MM.1S (cell line): ENCODE data around the gene CXADR.

Experiments
- DNase-seq: peaks from one replicate; pipeline ENCODE4 v3.0.0-alpha.2; 2015
- H2AFZ ChIP-seq: fragments of 300-600 bp; sonication (generic); 2 replicates; pipeline ENCODE4 v1.6.0; 2016; ENCODE audit warnings: antibody characterized with exemption, low read length
- H3F3A ChIP-seq: fragments of 300-600 bp; sonication (generic); 2 replicates; pipeline ENCODE4 v1.6.1; 2016; ENCODE audit warnings: mild to moderate bottlenecking, antibody characterized with exemption, low read length, moderate library complexity, mixed read lengths; ENCODE audit not compliant: insufficient read depth
- H3K27ac ChIP-seq: fragments of 300-600 bp; sonication (generic); 2 replicates; pipeline ENCODE4 v1.5.1; 2016; ENCODE audit warnings: mild to moderate bottlenecking, low read length
- H3K27me3 ChIP-seq: fragments of 300-600 bp; sonication (generic); replicated peaks from 2 replicates; pipeline ENCODE4 v1.6.0; 2016; ENCODE audit warnings: low read length; ENCODE audit not compliant: insufficient read depth
- H3K36me3 ChIP-seq: fragments of 300-600 bp; sonication (generic); replicated peaks from 2 replicates; pipeline ENCODE4 v1.6.1; 2016; ENCODE audit warnings: mild to moderate bottlenecking, low read length, mixed read lengths; ENCODE audit not compliant: insufficient read depth
- H3K4me1 ChIP-seq: fragments of 300-600 bp; sonication (generic); 2 replicates; pipeline ENCODE4 v1.6.1; 2016; ENCODE audit warnings: low read length, mixed read lengths
- H3K4me2 ChIP-seq: fragments of 300-600 bp; sonication (generic); 2 replicates; pipeline ENCODE4 v1.6.0; 2016; ENCODE audit warnings: low read depth, low read length
- H3K4me3 ChIP-seq: fragments of 300-600 bp; sonication (generic); 2 replicates; pipeline ENCODE4 v1.5.1; 2016; ENCODE audit warnings: low read length, mixed read lengths
- H3K79me2 ChIP-seq: fragments of 300-600 bp; sonication (generic); 2 replicates; pipeline ENCODE4 v1.6.1; 2016; ENCODE audit warnings: mixed run types, low read length, mixed read lengths
- H3K9ac ChIP-seq: fragments of 300-600 bp; sonication (generic); 2 replicates; pipeline ENCODE4 v1.6.1; 2016; ENCODE audit warnings: low read length, mixed read lengths
- H3K9me2 ChIP-seq: fragments of 300-600 bp; sonication (generic); replicated peaks from 2 replicates; pipeline ENCODE4 v1.6.1; 2016; ENCODE audit warnings: mild to moderate bottlenecking, low read length, mixed read lengths; ENCODE audit not compliant: insufficient read depth
- H3K9me3 ChIP-seq: fragments of 300-600 bp; sonication (generic); replicated peaks from 2 replicates; pipeline ENCODE4 v1.6.1; 2016; ENCODE audit warnings: mild to moderate bottlenecking, low read length, mixed read lengths; ENCODE audit not compliant: insufficient read depth
- H4K20me1 ChIP-seq: fragments of 300-600 bp; sonication (generic); 2 replicates; pipeline ENCODE4 v1.6.1; 2016; ENCODE audit warnings: mild to moderate bottlenecking, low read length, moderate library complexity, mixed read lengths; ENCODE audit not compliant: insufficient read depth
- CTCF ChIP-seq: fragments of 300-600 bp; sonication (generic); IDR thresholded peaks from 2 replicates; pipeline ENCODE4 v1.5.1; 2016; ENCODE audit warnings: antibody characterized with exemption, low read length, mixed read lengths
- EZH2 ChIP-seq: fragments of 300-600 bp; sonication (generic); optimal IDR thresholded peaks from 2 replicates; pipeline ENCODE3; 2017; ENCODE audit warnings: low read depth, mild to moderate bottlenecking, antibody characterized with exemption, low read length, mixed read lengths
- EZH2phosphoT487 ChIP-seq: fragments of 300-600 bp; sonication (generic); IDR thresholded peaks from 2 replicates; pipeline ENCODE4 v1.6.1; 2018; ENCODE audit warnings: antibody characterized with exemption, low read length

Gene CXADR

GRCh38 chr21:17495680-17496079, 17.2 kb upstream of the CXADR start:
- Histone ChIP-seq H3K9me3 (no peaks in the 10 kb centered on the region), H3K36me3 (no peaks in the 10 kb centered on the region), H3K27ac (no peak overlapping the region), H3K4me3 (no peak overlapping the region), H4K20me1 (no peaks in the 10 kb centered on the region), H3K4me1 (no peaks in the 10 kb centered on the region), H2AFZ (no peak overlapping the region), H3K27me3 (no peaks in the 10 kb centered on the region), H3F3A (no peaks in the 10 kb centered on the region), H3K4me2 (no peak overlapping the region), H3K9ac (no peak overlapping the region), H3K9me2 (no peaks in the 10 kb centered on the region), H3K79me2 (no peaks in the 10 kb centered on the region)
- DNase-seq = no peak
- TF ChIP-seq CTCF = no peak
- TF ChIP-seq EZH2 = no peak
- no peak for TF ChIP-seq EZH2phosphoT487

DNA sequence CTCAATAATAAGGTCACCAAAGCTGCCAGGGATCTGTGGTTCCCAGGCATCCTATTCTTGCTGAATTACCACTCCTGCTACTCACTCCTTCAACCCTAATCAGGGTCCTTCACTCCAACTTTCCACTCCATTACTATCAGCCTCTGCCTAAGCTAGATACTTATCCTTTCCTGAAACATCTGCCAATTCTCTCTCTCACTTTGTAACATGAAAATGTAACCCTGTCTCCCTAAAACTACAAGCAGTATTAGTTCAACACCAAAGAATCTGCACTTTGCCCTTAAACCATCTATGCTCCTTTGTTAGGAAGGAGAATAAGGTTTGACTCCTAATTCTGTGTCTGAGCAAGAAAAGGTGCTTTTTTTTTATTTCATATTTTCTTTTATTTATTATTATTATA, 15.5 kb upstream of the CXADR start:
- H3K9me3 ChIP-seq = no peaks in the 10 kb centered on the region
- TF ChIP-seq EZH2 (no peak), EZH2phosphoT487 (no peak), CTCF (no peak)
- H3K4me2 ChIP-seq = no peak overlapping the region

DNA sequence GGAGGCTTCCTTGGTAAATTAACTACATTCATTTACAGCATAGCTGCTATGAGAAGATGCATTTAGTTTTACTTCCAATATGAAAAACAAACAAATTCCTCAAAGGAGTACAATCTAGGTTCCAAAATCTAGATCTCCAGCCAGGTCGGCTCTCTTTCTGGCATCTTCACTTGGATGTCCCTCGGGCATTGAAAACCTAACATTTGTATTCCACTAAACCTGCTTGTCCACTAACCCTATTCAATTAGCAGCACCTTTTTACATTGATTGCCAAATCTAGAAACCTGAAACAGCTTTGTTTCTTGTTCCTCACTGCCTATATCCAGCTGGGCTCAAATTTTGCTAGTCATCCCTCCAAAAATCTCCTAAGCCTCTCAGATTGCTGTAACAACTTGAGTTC, 14.3 kb upstream of the CXADR start:
- H3K79me2 ChIP-seq = no peaks in the 10 kb centered on the region
- no peaks in the 10 kb centered on the region for H3F3A ChIP-seq
- no peak overlapping the region for H3K4me3 ChIP-seq
- no peaks in the 10 kb centered on the region for H3K27me3 ChIP-seq
- no peak overlapping the region for H3K4me2 ChIP-seq
- no peak for TF ChIP-seq EZH2phosphoT487
- no peak for TF ChIP-seq CTCF
- no peak for TF ChIP-seq EZH2
- no peaks in the 10 kb centered on the region for H4K20me1 ChIP-seq
- H3K9me2 ChIP-seq = no peaks in the 10 kb centered on the region
- H3K4me1 ChIP-seq = no peaks in the 10 kb centered on the region
- H3K27ac ChIP-seq = no peak overlapping the region
- H2AFZ ChIP-seq = no peak overlapping the region
- no peak overlapping the region for H3K9ac ChIP-seq
- no peaks in the 10 kb centered on the region for H3K9me3 ChIP-seq
- no peaks in the 10 kb centered on the region for H3K36me3 ChIP-seq
- DNase-seq = no peak

More for the DNA sequence above, 15.5 kb upstream of the CXADR start:
- Histone ChIP-seq H3K27ac (no peak overlapping the region), H3F3A (no peaks in the 10 kb centered on the region), H4K20me1 (no peaks in the 10 kb centered on the region), H3K4me3 (no peak overlapping the region), H3K9me2 (no peaks in the 10 kb centered on the region), H3K9ac (no peak overlapping the region), H3K79me2 (no peaks in the 10 kb centered on the region), H3K4me1 (no peaks in the 10 kb centered on the region), H3K36me3 (no peaks in the 10 kb centered on the region), H2AFZ (no peak overlapping the region), H3K27me3 (no peaks in the 10 kb centered on the region)
- DNase-seq = no peak
